HG02588 (cell line): ENCODE results near the gene CHD2.
"Not testable (repeated sequence)": the region's sequence is repeated elsewhere in the genome, so short reads cannot be mapped to it uniquely, and the experiment has no call there.

Experiments used
- ATAC-seq: cut with Tn5 transposase; IDR thresholded peaks from one replicate; pipeline ENCODE4 v1.9.1; 2021; ENCODE audit warnings: mild to moderate bottlenecking, moderate library complexity; ENCODE audit not compliant: unreplicated experiment

Gene CHD2

GRCh38 chr15:93031557-93032384 is 131.6 kb downstream of the CHD2 start:
- ATAC-seq, result not testable (repeated sequence)

GRCh38 chr15:93032515-93033206 is 132.5 kb downstream of the CHD2 start:
- ATAC-seq, result not testable (repeated sequence)

- no peak for ATAC-seq
Observed at GRCh38 chr15:93033434-93034045, 133.4 kb downstream of the CHD2 start.

DNA sequence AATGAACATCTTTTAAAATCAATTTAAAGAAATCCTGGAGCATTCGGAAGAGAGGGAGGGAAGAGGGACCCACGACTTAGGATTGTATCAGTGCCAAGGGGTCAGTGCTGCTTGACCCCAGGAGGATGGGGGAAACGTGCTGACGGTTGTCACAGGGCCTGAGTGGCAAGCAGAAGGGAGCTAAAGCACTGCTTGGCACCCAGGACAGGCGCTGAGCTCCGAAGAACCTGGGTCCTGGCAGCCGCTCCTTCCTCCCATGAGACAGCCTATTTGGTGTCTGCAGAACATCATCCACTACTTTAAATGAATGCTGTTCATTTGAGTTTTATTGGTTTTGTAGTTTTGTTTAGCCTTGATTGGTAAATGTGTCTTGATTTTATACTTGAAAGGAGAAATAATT is 134.4 kb downstream of the CHD2 start:
- no peak for ATAC-seq

- no peak for ATAC-seq
Observed at GRCh38 chr15:93035092-93035915, 135.2 kb downstream of the CHD2 start.

DNA sequence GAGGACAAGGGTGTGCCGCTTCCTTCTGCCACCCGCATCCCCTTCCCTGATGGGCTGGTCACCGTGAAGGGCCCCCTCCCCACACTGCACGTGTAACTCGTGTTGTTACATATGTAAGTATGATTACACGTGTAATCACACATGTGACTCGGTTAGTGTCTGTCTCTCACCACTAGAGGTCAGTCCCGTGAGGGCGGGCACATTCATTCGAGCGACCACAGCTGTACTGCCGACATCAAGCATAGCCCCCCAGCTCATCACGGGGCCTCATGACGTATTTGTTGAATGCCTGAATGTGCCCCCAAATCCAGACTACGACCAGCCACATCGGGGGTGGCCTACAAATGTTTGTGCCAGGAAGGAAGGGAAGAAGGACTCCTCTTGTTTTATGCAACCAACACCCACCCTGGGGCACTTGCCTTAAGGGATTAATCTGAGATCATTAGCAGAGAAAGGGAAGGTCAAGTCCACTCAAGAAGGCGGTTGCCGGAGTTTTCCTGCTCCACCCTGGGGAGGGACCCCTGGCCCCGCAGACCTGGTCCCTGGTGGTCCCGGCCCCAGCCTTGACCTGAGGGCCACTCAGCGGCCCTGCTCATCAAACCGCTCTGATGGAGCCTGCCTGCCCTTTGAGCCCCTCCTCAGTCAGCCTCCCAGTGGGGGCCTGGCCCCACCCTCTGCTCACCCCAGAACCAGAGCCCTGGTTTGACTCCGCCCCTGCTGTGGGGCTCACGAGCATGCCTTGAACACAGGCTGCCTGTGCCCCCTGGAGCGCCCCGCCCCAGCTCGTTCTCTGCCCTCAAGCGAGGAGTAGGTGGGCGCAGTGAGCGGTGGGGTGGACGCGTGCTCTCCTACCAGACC is 136.1 kb downstream of the CHD2 start:
- peak; percentile 70 for ATAC-seq

DNA sequence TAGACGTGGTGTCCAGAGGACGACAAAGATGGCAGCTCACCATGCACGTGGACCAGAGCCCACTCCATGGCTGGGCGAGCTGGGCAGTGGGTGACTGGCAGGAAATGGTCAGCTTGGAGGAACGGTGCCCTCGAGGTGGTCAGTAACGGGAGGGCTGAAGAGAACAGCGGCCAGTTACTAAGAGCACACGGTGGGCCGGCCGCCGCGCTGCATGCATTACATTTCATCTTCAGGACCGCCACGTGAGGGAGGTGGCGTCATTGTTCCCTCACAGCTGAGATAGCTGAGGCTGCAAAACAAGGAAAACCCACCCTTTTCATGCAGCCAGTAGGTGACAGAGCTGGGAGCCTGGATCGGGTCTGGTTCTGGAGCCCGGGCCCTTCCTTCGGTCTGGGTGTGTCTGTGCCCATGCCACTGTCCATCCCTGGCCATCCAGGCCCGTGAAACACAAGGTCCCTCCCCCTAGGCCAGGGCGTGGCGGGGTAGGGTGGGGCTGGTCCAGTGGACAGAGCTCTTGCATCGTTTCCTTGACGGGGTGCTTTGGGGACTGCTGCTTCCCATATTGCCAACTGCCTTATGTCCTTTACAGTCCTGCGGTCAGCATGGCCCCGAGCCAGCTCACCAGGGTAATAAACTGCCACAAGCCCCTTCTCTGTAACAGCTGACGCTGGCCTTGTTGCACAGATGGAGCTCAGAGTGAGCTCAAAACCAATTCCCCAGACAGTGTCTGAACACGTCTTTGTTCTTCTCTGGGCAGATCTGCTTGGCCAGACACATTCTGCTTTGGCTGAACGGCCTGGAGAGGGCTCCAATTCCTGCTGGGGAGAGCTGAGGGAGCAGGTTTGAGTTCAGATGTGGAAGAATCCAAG is 137.1 kb downstream of the CHD2 start:
- ATAC-seq, result no peak

DNA sequence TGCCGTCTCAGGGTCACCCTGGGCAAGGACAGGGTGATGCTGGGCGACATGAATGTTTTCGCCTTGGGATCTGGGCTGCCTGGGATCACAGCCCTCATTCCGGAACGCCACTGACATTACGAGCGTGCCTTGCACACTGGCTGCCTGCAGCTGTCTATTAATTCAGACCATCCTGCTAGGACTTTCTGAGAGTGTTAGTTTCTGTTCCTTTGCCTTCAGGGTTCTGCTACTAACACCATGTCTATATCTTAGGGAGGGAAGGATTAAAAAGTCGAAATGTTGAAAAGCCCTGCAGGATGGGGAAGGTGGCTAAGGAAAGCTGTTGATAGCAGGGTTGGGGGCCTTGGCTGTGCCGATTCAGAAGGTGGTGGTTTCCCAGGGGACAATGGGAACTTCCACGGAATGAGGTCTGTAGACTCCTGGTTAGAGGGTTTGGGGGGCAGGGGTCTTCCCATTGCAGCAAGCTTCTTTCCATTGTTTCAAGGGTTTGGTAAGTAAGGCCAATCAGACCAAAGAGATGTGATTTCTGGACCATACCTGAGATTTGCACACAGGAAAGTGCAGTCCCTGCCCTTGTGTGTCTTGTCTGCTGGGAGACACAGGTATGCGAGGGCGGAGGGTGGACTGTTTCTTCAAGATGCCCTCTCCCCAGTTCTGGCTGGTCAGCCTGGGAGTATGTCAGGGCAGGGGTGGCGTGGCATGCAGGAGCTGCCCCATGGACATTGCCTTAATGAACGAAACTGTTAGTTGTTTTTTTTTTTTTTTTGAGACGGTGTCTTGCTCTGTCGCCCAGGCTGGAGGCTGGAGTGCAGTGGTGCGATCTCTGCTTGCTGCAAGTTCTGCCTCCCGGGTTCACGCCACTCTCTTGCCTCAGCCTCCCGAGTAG is 137.9 kb downstream of the CHD2 start:
- ATAC-seq, result no peak

- ATAC-seq, result not testable (repeated sequence)
Observed at GRCh38 chr15:93039562-93040287, 139.6 kb downstream of the CHD2 start.

- ATAC-seq, result no peak
Observed at GRCh38 chr15:93040288-93041158, 140.4 kb downstream of the CHD2 start.

GRCh38 chr15:93041159-93041547 is 141.0 kb downstream of the CHD2 start:
- no peak for ATAC-seq

- ATAC-seq, result no peak
Observed at GRCh38 chr15:93042211-93042610, 142.1 kb downstream of the CHD2 start.

DNA sequence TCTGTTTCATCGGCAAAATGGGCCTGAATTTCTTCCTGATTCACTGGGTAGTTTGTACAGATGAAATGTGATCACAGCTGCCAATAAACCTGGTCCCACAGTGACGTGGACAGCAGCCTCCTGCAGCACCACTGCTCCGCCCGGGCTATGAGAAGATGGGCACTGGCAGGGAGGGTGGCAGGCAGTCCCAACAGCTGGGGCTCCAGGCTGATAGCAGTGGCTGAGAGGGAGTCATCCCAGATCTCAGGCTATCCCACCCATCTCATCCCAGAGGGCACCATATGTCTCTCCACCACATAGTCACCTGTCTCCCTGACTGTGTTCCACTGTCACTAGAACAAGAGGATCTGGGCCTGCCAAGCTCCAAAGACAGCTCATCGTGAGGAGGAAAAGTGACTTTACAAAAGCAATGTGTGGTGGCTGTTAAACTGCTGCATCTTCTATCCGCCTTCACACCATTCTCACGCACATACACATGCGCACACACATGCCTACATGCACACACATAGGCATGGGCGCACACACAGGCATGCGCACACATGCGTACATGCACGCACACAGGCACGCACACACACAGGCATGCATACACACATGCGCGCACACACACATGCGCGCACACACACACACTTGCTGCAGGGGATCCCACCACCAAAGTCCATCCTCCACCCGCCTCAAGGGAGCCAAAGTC is 142.7 kb downstream of the CHD2 start:
- ATAC-seq, result no peak

DNA sequence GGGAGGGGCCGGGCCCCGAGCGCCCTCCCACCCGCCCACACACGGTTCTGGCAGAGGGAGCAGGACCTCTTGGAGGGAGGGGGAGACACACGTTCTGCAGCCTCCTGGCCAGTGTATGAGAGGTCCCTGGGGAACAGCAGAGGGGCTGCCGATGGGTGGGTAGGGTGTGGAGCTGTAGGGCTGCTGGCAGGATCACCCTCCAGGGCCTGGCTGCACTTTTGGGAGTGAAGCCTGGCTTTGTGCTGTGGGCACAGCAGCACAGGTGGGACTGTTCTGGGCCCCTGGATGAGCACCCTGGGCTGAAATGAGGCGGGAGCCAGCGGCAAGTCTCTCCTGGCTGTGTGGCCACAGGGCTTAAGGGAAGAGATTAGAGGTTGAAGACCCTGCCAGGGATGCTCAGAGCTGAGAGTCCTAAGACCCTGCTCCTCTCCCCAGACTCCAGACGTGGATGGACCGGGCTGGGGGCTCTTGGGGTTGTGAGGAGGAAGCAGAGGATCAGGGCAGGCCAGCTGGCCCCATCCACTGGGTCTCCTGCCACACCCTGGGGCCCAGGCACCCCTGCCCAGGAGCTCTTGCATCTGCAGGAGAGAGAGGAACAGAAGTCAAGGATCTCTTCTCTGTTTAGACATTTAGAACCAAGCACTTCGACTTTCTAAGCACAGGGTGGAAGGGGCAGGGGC is 143.6 kb downstream of the CHD2 start:
- no peak for ATAC-seq
